Kidney (tissue), 14 donors: ENCODE data around the gene NRTN. TPM values are rescaled to one million over a fixed set of nuclear protein-coding genes. Genes with fewer than 3 reads are reported as not detected.

Source experiments
- DNase-seq, 5 donors: peaks; one replicate each; pipeline ENCODE4 v3.0.0-alpha.2; 2013 to 2020
- FAIRE-seq: peaks from 2 replicates; lab custom pipeline; 2012; peaks lifted over from hg19 to GRCh38; lab: Jason Lieb, UNC
- H3K27ac ChIP-seq, 2 donors: one replicate each; pipeline ENCODE4 v1.7.0; 2013; ENCODE audit warnings: low read depth in 2 of 2, low read length in 2 of 2, inconsistent platforms in 1 of 2
- H3K27me3 ChIP-seq: one replicate; pipeline ENCODE4 v1.7.1; 2013; ENCODE audit warnings: low read length, inconsistent platforms; ENCODE audit not compliant: control insufficient read depth, insufficient read depth
- H3K36me3 ChIP-seq, 3 donors: one replicate each; pipeline versions ENCODE4 v1.7.0 to v1.7.1; 2013; ENCODE audit warnings: low read length in 3 of 3, control low read depth in 1 of 3, inconsistent platforms in 1 of 3; ENCODE audit not compliant: insufficient read depth in 3 of 3, control insufficient read depth in 2 of 3
- H3K4me1 ChIP-seq, 3 donors: one replicate each; pipeline versions ENCODE4 v1.7.0 to v1.7.1; 2013; ENCODE audit warnings: low read length in 3 of 3, inconsistent platforms in 1 of 3, low read depth in 1 of 3; ENCODE audit not compliant: control insufficient read depth in 2 of 3, insufficient read depth in 2 of 3
- H3K4me3 ChIP-seq, 3 donors: one replicate each; pipeline versions ENCODE4 v1.7.0 to v1.8.1; 2013; ENCODE audit warnings: low read length in 3 of 3, control low read depth in 1 of 3, inconsistent platforms in 1 of 3
- H3K9ac ChIP-seq, 3 donors: one replicate each; pipeline versions ENCODE4 v1.7.0 to v1.7.1; 2013; ENCODE audit warnings: low read length in 3 of 3, control low read depth in 1 of 3, inconsistent platforms in 1 of 3
- H3K9me3 ChIP-seq, 3 donors: one replicate each; pipeline versions ENCODE4 v1.7.0 to v1.7.1; 2013; ENCODE audit warnings: low read length in 3 of 3, control low read depth in 1 of 3, inconsistent platforms in 1 of 3; ENCODE audit not compliant: control insufficient read depth in 2 of 3, insufficient read depth in 1 of 3
- intact Hi-C: fragments of 100-400 bp; cut with DNase I; formaldehyde crosslinking; loops from one replicate; pipeline ENCODE4 v1.11.1; 2022
- polyA plus RNA-seq: library from polyadenylated mRNA; stranded (reverse); fragments of 350-450 nt; fragmentation: Illumina TruSeq; extraction: RNeasy Lipid Tissue Mini Kit (QIAGEN cat#74804); gene quantifications from one replicate; pipeline ENCODE4 v1.2.3, GENCODE V29; 2014; ENCODE audit warnings: low read depth, low replicate concordance; ENCODE audit not compliant: insufficient read depth
- total RNA-seq: library from RNA; stranded (reverse); fragmentation: NEBNext Ultra II Directional; extraction: Animal tissue kit (Norgen Biotek cat#: 25700); gene quantifications from one replicate; pipeline ENCODE4 v1.2.1, GENCODE V29; 2021
- TF ChIP-seq, protein P1 (sequence below): IDR thresholded peaks from 3 replicates; pipeline ENCODE4 v1.5.1; 2012; ENCODE audit warnings: mild to moderate bottlenecking, moderate library complexity, borderline replicate concordance; ENCODE audit not compliant: insufficient read depth; ENCODE audit errors: extremely low read depth
- donor health status: control.
- donor health status: control.
- donor health status: control.
- donor health status: control.
- donor health status: control.
- donor health status: DM: yes; HTN: yes; CAD: no.
- donor health status: Normal renal cell carcinoma (clear cell type).

Gene NRTN
- total and polyA plus RNA-seq, 2 donors from 2014 or later: 3.5 to 5.8 TPM

DNA sequence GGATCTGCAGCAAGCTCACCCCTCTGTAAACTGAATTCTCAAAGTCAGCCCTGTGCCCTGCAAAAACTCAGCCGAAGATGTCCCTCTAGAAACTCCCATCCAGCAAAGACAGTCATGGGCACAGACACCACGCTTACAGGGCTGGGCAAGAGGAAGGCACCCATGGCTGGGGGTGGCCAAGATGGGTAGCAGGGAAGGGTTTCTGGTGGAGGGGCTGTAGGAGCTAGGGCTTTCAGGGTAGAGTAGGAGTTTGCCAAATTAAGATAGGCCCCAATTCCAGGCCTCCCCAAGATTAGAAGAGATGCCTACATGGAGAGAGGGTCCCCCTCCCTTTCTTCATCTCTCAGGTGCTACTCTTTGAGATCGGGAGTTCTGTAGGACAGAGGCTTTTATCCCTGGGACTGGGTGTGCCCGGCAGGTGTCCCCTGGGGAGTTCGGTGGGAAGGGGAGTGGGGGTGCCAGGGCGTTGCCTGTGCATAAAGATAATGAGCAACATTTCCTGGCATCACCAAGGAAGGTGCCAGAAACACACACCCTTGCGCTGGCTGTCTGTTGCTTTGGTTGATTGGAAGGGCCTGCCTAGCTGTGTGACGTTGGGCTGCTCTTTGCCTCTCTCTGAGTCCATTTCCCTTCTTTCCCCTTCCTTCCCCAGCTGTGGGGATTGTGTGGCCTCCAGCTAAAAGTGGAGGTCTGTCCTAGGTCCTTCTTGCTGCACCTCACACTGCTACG is 9.4 kb downstream of the NRTN start:
- DNase-seq: no peak
- intact Hi-C loops: no loop called here
- TF ChIP-seq, protein P1, sequence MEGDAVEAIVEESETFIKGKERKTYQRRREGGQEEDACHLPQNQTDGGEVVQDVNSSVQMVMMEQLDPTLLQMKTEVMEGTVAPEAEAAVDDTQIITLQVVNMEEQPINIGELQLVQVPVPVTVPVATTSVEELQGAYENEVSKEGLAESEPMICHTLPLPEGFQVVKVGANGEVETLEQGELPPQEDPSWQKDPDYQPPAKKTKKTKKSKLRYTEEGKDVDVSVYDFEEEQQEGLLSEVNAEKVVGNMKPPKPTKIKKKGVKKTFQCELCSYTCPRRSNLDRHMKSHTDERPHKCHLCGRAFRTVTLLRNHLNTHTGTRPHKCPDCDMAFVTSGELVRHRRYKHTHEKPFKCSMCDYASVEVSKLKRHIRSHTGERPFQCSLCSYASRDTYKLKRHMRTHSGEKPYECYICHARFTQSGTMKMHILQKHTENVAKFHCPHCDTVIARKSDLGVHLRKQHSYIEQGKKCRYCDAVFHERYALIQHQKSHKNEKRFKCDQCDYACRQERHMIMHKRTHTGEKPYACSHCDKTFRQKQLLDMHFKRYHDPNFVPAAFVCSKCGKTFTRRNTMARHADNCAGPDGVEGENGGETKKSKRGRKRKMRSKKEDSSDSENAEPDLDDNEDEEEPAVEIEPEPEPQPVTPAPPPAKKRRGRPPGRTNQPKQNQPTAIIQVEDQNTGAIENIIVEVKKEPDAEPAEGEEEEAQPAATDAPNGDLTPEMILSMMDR: no peak
- Histone ChIP-seq H3K9me3 (no peaks in the 10 kb centered on the region), H3K27me3 (no peaks in the 10 kb centered on the region), H3K9ac (no peak overlapping the region), H3K4me1 (no peaks in the 10 kb centered on the region), H3K4me3 (no peak overlapping the region), H3K27ac (no peak overlapping the region), H3K36me3 (no peaks in the 10 kb centered on the region)
- FAIRE-seq: no peak

DNA sequence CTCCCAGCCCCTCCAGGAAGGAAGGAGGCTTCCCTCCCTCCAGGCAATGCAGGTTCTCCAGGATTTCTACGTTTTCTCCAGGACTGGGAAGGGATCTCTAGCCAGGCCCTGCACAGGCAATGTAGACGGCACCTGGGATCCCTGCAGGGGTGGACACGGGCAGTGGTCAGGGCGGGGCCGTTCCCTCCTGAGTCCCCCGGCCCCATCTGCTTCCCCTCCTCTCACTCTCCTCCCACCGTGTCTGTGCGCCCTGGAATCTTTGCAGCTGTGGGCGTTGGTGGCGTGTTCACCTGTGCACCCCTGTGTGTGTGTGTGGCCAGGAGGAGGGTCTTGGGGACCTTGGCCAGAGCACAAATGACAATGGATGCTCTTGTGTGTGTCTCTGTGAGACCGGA is 10.0 kb downstream of the NRTN start:
- no peaks in the 10 kb centered on the region for H3K9me3 ChIP-seq
- no peak overlapping the region for H3K27ac ChIP-seq
- TF ChIP-seq, protein P1: no peak
- no peak overlapping the region for H3K9ac ChIP-seq
- H3K4me3 ChIP-seq: no peak overlapping the region
- H3K36me3 ChIP-seq: no peaks in the 10 kb centered on the region
- no peaks in the 10 kb centered on the region for H3K4me1 ChIP-seq
- FAIRE-seq: no peak
- no peak for DNase-seq
- intact Hi-C loops: no loop called here
- no peaks in the 10 kb centered on the region for H3K27me3 ChIP-seq

DNA sequence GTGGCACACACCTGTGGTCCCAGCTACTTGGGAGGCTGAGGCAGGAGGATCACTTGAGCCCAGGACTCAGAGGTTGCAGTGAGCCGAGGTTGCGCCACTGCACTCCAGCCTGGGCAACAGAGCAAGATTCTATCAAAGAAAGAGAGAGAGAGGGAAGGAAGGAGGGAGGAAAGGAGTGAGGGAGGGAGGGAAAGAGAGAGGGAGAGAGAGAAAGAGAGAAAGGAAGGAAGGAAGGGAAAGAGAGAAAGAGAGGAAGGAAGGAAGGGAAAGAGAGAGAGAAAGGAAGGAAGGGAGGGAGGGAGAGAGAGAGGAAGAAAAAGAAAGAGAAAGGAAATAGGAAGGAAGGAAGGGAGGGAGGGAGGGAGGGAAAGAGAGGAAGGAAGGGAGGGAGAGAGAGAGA is 12.4 kb downstream of the NRTN start:
- H3K36me3 ChIP-seq: no peaks in the 10 kb centered on the region
- no peak overlapping the region for H3K4me3 ChIP-seq
- H3K27ac ChIP-seq: no peak overlapping the region
- intact Hi-C loops: no loop called here
- H3K9ac ChIP-seq: no peak overlapping the region
- H3K4me1 ChIP-seq: no peaks in the 10 kb centered on the region
- DNase-seq (no peak), FAIRE-seq (no peak)
- H3K27me3 ChIP-seq: no peaks in the 10 kb centered on the region
- no peaks in the 10 kb centered on the region for H3K9me3 ChIP-seq
- TF ChIP-seq, protein P1: no peak
